Suprapubic skin (tissue), 3 donors: ENCODE measurements around the gene GNL2.

ENCODE experiments used
- CTCF ChIP-seq, 2 donors: fragments of 200-600 bp in 1 of 2; fragments of 450-650 bp in 1 of 2; sonication (generic) in 1 of 2; IDR thresholded peaks; one replicate each; pipeline ENCODE4 v1.5.1; 2016 to 2019; ENCODE audit warnings: antibody characterized with exemption in 2 of 2, mild to moderate bottlenecking in 1 of 2, moderate library complexity in 1 of 2
- POLR2A ChIP-seq, 2 donors: fragments of 450-650 bp; IDR thresholded peaks; one replicate each; pipeline ENCODE4 v1.6.1; 2017; ENCODE audit warnings: antibody characterized with exemption in 2 of 2, mild to moderate bottlenecking in 2 of 2, moderate library complexity in 2 of 2

- no peak for TF ChIP-seq CTCF (IDR thresholded peaks at IDR 0.05)
- TF ChIP-seq POLR2A (IDR thresholded peaks at IDR 0.05), result no peak
Observed at GRCh38 chr1:37616330-37616729, 20.6 kb upstream of the GNL2 start.
